SKM-1 (cell line): ENCODE results near the gene GOLGA8T.
"Not testable (repeated sequence)": the region's sequence is repeated elsewhere in the genome, so short reads cannot be mapped to it uniquely, and the experiment has no call there.

Source experiments
- DNase-seq: peaks from one replicate; lab custom pipeline; 2025; ENCODE audit not compliant: unreplicated experiment; lab: John Stamatoyannopoulos, UW

GOLGA8T gene

GRCh38 chr15:30191639-30192038 lies 56.8 kb downstream of the GOLGA8T start:
- DNase-seq, result not testable (repeated sequence)

- not testable (repeated sequence) for DNase-seq
These were observed 57.4 kb downstream of the GOLGA8T start for GRCh38 chr15:30192119-30192745.

GRCh38 chr15:30192892-30193291 lies 58.0 kb downstream of the GOLGA8T start:
- DNase-seq, result not testable (repeated sequence)
